Calu3 (cell line): ENCODE data around the gene GRXCR2. TPM values are rescaled to one million over a fixed set of nuclear protein-coding genes. Genes with fewer than 3 reads are reported as not detected.
A peak's percentile ranks its signal among the peaks of the same experiment; 100 is the strongest.

Experiments
- BruUV-seq: library from RNA; stranded (reverse); fragments of 400-500 nt; replicated peaks from 2 replicates; lab custom pipeline; 2021; lab: Mats Ljungman, UMichigan
- CTCF ChIA-PET: fragments of 300-600 bp; sonication (Branson Sonifier 250); formaldehyde crosslinking; loops from one replicate; lab custom pipeline; 2022; ENCODE audit warnings: antibody characterized with exemption; lab: Charles Lee
- DNase-seq: peaks from one replicate; pipeline ENCODE4 v3.0.0; 2022
- H3K27ac Mint-ChIP-seq: one replicate; pipeline ENCODE4 v1.8.0; 2022; ENCODE audit warnings: mixed read lengths; ENCODE audit not compliant: unreplicated experiment
- H3K27me3 Mint-ChIP-seq: one replicate; pipeline ENCODE4 v1.8.0; 2022; ENCODE audit warnings: mixed read lengths; ENCODE audit not compliant: unreplicated experiment
- H3K36me3 Mint-ChIP-seq: one replicate; pipeline ENCODE4 v1.8.0; 2022; ENCODE audit warnings: mild to moderate bottlenecking, moderate library complexity, mixed read lengths; ENCODE audit not compliant: insufficient read depth, unreplicated experiment
- H3K4me1 Mint-ChIP-seq: one replicate; pipeline ENCODE4 v1.8.0; 2022; ENCODE audit warnings: mild to moderate bottlenecking, low read depth, mixed read lengths; ENCODE audit not compliant: unreplicated experiment
- H3K4me3 Mint-ChIP-seq: one replicate; pipeline ENCODE4 v1.8.0; 2022; ENCODE audit warnings: mild to moderate bottlenecking, low read depth, moderate library complexity, mixed read lengths; ENCODE audit not compliant: unreplicated experiment
- H3K9me3 Mint-ChIP-seq: one replicate; pipeline ENCODE4 v1.8.0; 2022; ENCODE audit warnings: low read depth, mixed read lengths; ENCODE audit not compliant: unreplicated experiment
- CTCF ChIP-seq: fragments of 200-600 bp; IDR thresholded peaks from one replicate; pipeline ENCODE4 v1.8.0; 2022; ENCODE audit warnings: antibody characterized with exemption; ENCODE audit not compliant: unreplicated experiment
- intact Hi-C: fragments of 100-400 bp; cut with micrococcal nuclease; formaldehyde crosslinking; loops from one replicate; pipeline ENCODE4 v1.10.0; 2022; ENCODE audit not compliant: unreplicated experiment
- total RNA-seq: library from RNA; stranded (reverse); gene quantifications from 2 replicates; pipeline ENCODE4 v1.2.3, GENCODE V29; 2022

GRXCR2 gene
- total RNA-seq, 1 experiment from 2014 or later, result not detected

GRCh38 chr5:145826895-145827674 lies 45.7 kb downstream of the GRXCR2 start:
- peaks cover 30% of the 10 kb centered on the region for H3K4me1 Mint-ChIP-seq
- H3K4me3 Mint-ChIP-seq, result no peak overlapping the region
- no peak for DNase-seq
- CTCF ChIA-PET, result no interaction called here
- H3K36me3 Mint-ChIP-seq, result no peaks in the 10 kb centered on the region
- no peaks in the 10 kb centered on the region for H3K27me3 Mint-ChIP-seq
- H3K27ac Mint-ChIP-seq, result no peak overlapping the region
- intact Hi-C loops, result loop anchor here (2.0 to 10.0 kb wide), 3 partner anchors 60 to 582 kb away; no protein-coding TSS in a partner anchor
- no TSS peak for BruUV-seq
- no peak for TF ChIP-seq CTCF
- H3K9me3 Mint-ChIP-seq, result no peaks in the 10 kb centered on the region

- DNase-seq, result peak; percentile 31
- TF ChIP-seq CTCF, result peak; percentile 89
- no peaks in the 10 kb centered on the region for H3K27me3 Mint-ChIP-seq
- CTCF ChIA-PET, result interaction anchor here (0.5 to 1.3 kb wide), 5 partner anchors 9 to 354 kb away, joined by 3 to 8 read pairs (median 3); partner anchors contain the start of gene PRELID2
- H3K4me3 Mint-ChIP-seq, result no peak overlapping the region
- BruUV-seq, result no TSS peak
- H3K9me3 Mint-ChIP-seq, result no peaks in the 10 kb centered on the region
- no peaks in the 10 kb centered on the region for H3K36me3 Mint-ChIP-seq
- intact Hi-C loops, result loop anchor here (2.0 to 10.0 kb wide), 6 partner anchors 61 to 1621 kb away; no protein-coding TSS in a partner anchor
- peaks cover 17% of the 10 kb centered on the region for H3K4me1 Mint-ChIP-seq
- H3K27ac Mint-ChIP-seq, result no peak overlapping the region
Observed at GRCh38 chr5:145825751-145826180, 47.0 kb downstream of the GRXCR2 start.

GRCh38 chr5:145824040-145824439 lies 48.8 kb downstream of the GRXCR2 start:
- no peaks in the 10 kb centered on the region for H3K27me3 Mint-ChIP-seq
- BruUV-seq, result no TSS peak
- H3K9me3 Mint-ChIP-seq, result no peaks in the 10 kb centered on the region
- TF ChIP-seq CTCF, result no peak
- H3K36me3 Mint-ChIP-seq, result no peaks in the 10 kb centered on the region
- no peak for DNase-seq
- no peak overlapping the region for H3K4me3 Mint-ChIP-seq
- CTCF ChIA-PET, result no interaction called here
- no peaks in the 10 kb centered on the region for H3K4me1 Mint-ChIP-seq
- intact Hi-C loops, result loop anchor here (2.0 to 10.0 kb wide), 4 partner anchors 127 to 1619 kb away; no protein-coding TSS in a partner anchor
- no peak overlapping the region for H3K27ac Mint-ChIP-seq

GRCh38 chr5:145818604-145819003 lies 54.2 kb downstream of the GRXCR2 start:
- intact Hi-C loops, result no loop called here
- no peak for TF ChIP-seq CTCF
- H3K27ac Mint-ChIP-seq, result no peak overlapping the region
- H3K27me3 Mint-ChIP-seq, result no peaks in the 10 kb centered on the region
- H3K4me3 Mint-ChIP-seq, result no peak overlapping the region
- no peaks in the 10 kb centered on the region for H3K36me3 Mint-ChIP-seq
- CTCF ChIA-PET, result no interaction called here
- H3K9me3 Mint-ChIP-seq, result no peaks in the 10 kb centered on the region
- H3K4me1 Mint-ChIP-seq, result no peaks in the 10 kb centered on the region
- DNase-seq, result no peak
- no TSS peak for BruUV-seq
